NCI-H2029 treated with DMSO at 0.1 percent for 48 hours (cell line): Measurements from ENCODE around the gene PPP5C.
"Not testable (repeated sequence)": the region's sequence is repeated elsewhere in the genome, so short reads cannot be mapped to it uniquely, and the experiment has no call there.

Experiments used
- DNase-seq: peaks from one replicate; lab custom pipeline; 2025; lab: John Stamatoyannopoulos, UW

PPP5C gene

GRCh38 chr19:46409191-46409590, 62.3 kb downstream of the PPP5C start:
- no peak for DNase-seq

GRCh38 chr19:46410205-46411087, 63.6 kb downstream of the PPP5C start:
- no peak for DNase-seq

GRCh38 chr19:46411088-46411924, 64.4 kb downstream of the PPP5C start:
- DNase-seq: no peak

- no peak for DNase-seq
Measured at GRCh38 chr19:46411925-46412649, 65.2 kb downstream of the PPP5C start.

- DNase-seq: no peak
Measured at GRCh38 chr19:46412650-46413261, 65.9 kb downstream of the PPP5C start.

GRCh38 chr19:46413262-46414031, 66.6 kb downstream of the PPP5C start, which contains the start of gene CCDC8:
CCDC8 (minus strand) TSS chr19:46413564; CDS start chr19:46412810, 754 bp downstream.
- no peak for DNase-seq

- not testable (repeated sequence) for DNase-seq
Measured at GRCh38 chr19:46414899-46415298, 68.0 kb downstream of the PPP5C start.

- DNase-seq: peak; percentile 50
Measured at GRCh38 chr19:46415804-46416709, 69.2 kb downstream of the PPP5C start.

GRCh38 chr19:46420056-46420455, 73.2 kb downstream of the PPP5C start:
- DNase-seq: no peak

GRCh38 chr19:46422344-46422743, 75.5 kb downstream of the PPP5C start:
- no peak for DNase-seq

- no peak for DNase-seq
Measured at GRCh38 chr19:46423188-46423587, 76.3 kb downstream of the PPP5C start.

- no peak for DNase-seq
Measured at GRCh38 chr19:46426035-46426505, 79.2 kb downstream of the PPP5C start.

- DNase-seq: peak; percentile 80
Measured at GRCh38 chr19:46426506-46427162, 79.7 kb downstream of the PPP5C start.

- no peak for DNase-seq
Measured at GRCh38 chr19:46427518-46428045, 80.7 kb downstream of the PPP5C start.

GRCh38 chr19:46428239-46429135, 81.6 kb downstream of the PPP5C start, which contains the start of gene PNMA8C:
PNMA8C (minus strand) TSS chr19:46428936; CDS start chr19:46428359, 577 bp downstream.
- peak; percentile 16 for DNase-seq

- no peak for DNase-seq
Measured at GRCh38 chr19:46429999-46430398, 83.1 kb downstream of the PPP5C start.

GRCh38 chr19:46431824-46432223, 84.9 kb downstream of the PPP5C start:
- no peak for DNase-seq

GRCh38 chr19:46433470-46433869, 86.6 kb downstream of the PPP5C start:
- not testable (repeated sequence) for DNase-seq
